Vagina (tissue), 2 donors: ENCODE data around the gene GLYATL3.

Experiments
- CTCF ChIP-seq, 3 experiments: fragments of 450-650 bp in 2 of 3; fragments of 200-600 bp in 1 of 3; sonication (generic) in 1 of 3; IDR thresholded peaks; one replicate each; pipeline ENCODE4 v1.5.1; 2017 to 2019; ENCODE audit warnings: antibody characterized with exemption in 3 of 3, mild to moderate bottlenecking in 2 of 3, moderate library complexity in 2 of 3
- POLR2A ChIP-seq, 2 donors: fragments of 450-650 bp; IDR thresholded peaks; one replicate each; pipeline ENCODE4 v1.6.1; 2017; ENCODE audit warnings: antibody characterized with exemption in 2 of 2, mild to moderate bottlenecking in 2 of 2, moderate library complexity in 2 of 2

- no peak for TF ChIP-seq CTCF (IDR thresholded peaks at IDR 0.05)
- TF ChIP-seq POLR2A (IDR thresholded peaks at IDR 0.05), result no peak
Measured at GRCh38 chr6:49556429-49556837, 56.7 kb downstream of the GLYATL3 start.
